ENCODE measurements around the gene MPP3.
"Not testable (repeated sequence)": the region's sequence is repeated elsewhere in the genome, so short reads cannot be mapped to it uniquely, and the experiment has no call there.

Gene MPP3

GRCh38 chr17:43842975-43843325 lies 10.0 kb upstream of the MPP3 start:
- FAIRE-seq (no peak), DNase-seq (ENCODE audit: insufficient read length, low spot score) (no peak)
- no peak for TF ChIP-seq CTCF (IDR thresholded peaks at IDR 0.05; ENCODE audit: insufficient read depth, missing control alignments)

- FAIRE-seq; DNase-seq (ENCODE audit: insufficient read length, low spot score): not testable (repeated sequence)
Observed at GRCh38 chr17:43842091-43842974, 9.4 kb upstream of the MPP3 start.

GRCh38 chr17:43841282-43841681 lies 8.3 kb upstream of the MPP3 start:
- TF ChIP-seq CTCF (IDR thresholded peaks at IDR 0.05; ENCODE audit: insufficient read depth, missing control alignments): no peak
- FAIRE-seq (no peak), DNase-seq (ENCODE audit: insufficient read length, low spot score) (no peak)

GRCh38 chr17:43840814-43841213 lies 7.9 kb upstream of the MPP3 start:
- TF ChIP-seq CTCF (IDR thresholded peaks at IDR 0.05; ENCODE audit: insufficient read depth, missing control alignments): peak; percentile 57

GRCh38 chr17:43839670-43840108 lies 6.7 kb upstream of the MPP3 start:
- DNase-seq (ENCODE audit: insufficient read length, low spot score) (no peak), FAIRE-seq (no peak)
- no peak for TF ChIP-seq CTCF (IDR thresholded peaks at IDR 0.05; ENCODE audit: insufficient read depth, missing control alignments)

More at GRCh38 chr17:43840814-43841213, 7.9 kb upstream of the MPP3 start:
- DNase-seq (ENCODE audit: insufficient read length, low spot score) (no peak), FAIRE-seq (no peak)

GRCh38 chr17:43834106-43834505 lies 1.2 kb upstream of the MPP3 start:
- TF ChIP-seq CTCF (IDR thresholded peaks at IDR 0.05; ENCODE audit: insufficient read depth, missing control alignments): no peak
- no peak for FAIRE-seq

GRCh38 chr17:43832168-43832975 lies 574 bp downstream of the MPP3 start:
- peak; percentile 72 for DNase-seq (ENCODE audit: insufficient read length, low spot score)
- FAIRE-seq: no peak
- TF ChIP-seq CTCF (IDR thresholded peaks at IDR 0.05; ENCODE audit: insufficient read depth, missing control alignments): no peak

More at GRCh38 chr17:43834106-43834505, 1.2 kb upstream of the MPP3 start:
- DNase-seq (ENCODE audit: insufficient read length, low spot score): no peak
